ENCODE measurements around the gene ARHGAP26. TPM values are rescaled to one million over a fixed set of nuclear protein-coding genes. Genes with fewer than 3 reads are reported as not detected.

ARHGAP26 gene
- total RNA-seq, 1 donor from 2014 or later: 60.3 TPM

- no peak for DNase-seq (ENCODE audit: low spot score)
Observed at GRCh38 chr5:142784401-142784955, 14.3 kb downstream of the ARHGAP26 start.

GRCh38 chr5:142785206-142785605, 15.0 kb downstream of the ARHGAP26 start:
- DNase-seq (ENCODE audit: low spot score): no peak

- no peak for DNase-seq (ENCODE audit: low spot score)
Observed at GRCh38 chr5:142789206-142789605, 19.0 kb downstream of the ARHGAP26 start.

GRCh38 chr5:142792012-142792864, 22.1 kb downstream of the ARHGAP26 start:
- DNase-seq (ENCODE audit: low spot score): no peak

GRCh38 chr5:142792865-142793232, 22.7 kb downstream of the ARHGAP26 start:
- DNase-seq (ENCODE audit: low spot score): no peak

- DNase-seq (ENCODE audit: low spot score): no peak
Observed at GRCh38 chr5:142794537-142794936, 24.4 kb downstream of the ARHGAP26 start.

GRCh38 chr5:142795251-142795650, 25.1 kb downstream of the ARHGAP26 start:
- DNase-seq (ENCODE audit: low spot score): no peak

- no peak for DNase-seq (ENCODE audit: low spot score)
Observed at GRCh38 chr5:142796492-142797109, 26.4 kb downstream of the ARHGAP26 start.

GRCh38 chr5:142797420-142797819, 27.2 kb downstream of the ARHGAP26 start:
- no peak for DNase-seq (ENCODE audit: low spot score)

GRCh38 chr5:142798099-142798770, 28.1 kb downstream of the ARHGAP26 start:
- peak; percentile 46 for DNase-seq (ENCODE audit: low spot score)

GRCh38 chr5:142800776-142801494, 30.8 kb downstream of the ARHGAP26 start:
- no peak for DNase-seq (ENCODE audit: low spot score)

- DNase-seq (ENCODE audit: low spot score): no peak
Observed at GRCh38 chr5:142801495-142801871, 31.3 kb downstream of the ARHGAP26 start.

- peak; percentile 48 for DNase-seq (ENCODE audit: low spot score)
Observed at GRCh38 chr5:142803428-142804125, 33.4 kb downstream of the ARHGAP26 start.

GRCh38 chr5:142805339-142805738, 35.2 kb downstream of the ARHGAP26 start:
- no peak for DNase-seq (ENCODE audit: low spot score)

- DNase-seq (ENCODE audit: low spot score): no peak
Observed at GRCh38 chr5:142806841-142807267, 36.7 kb downstream of the ARHGAP26 start.

- no peak for DNase-seq (ENCODE audit: low spot score)
Observed at GRCh38 chr5:142807372-142807911, 37.3 kb downstream of the ARHGAP26 start.

- DNase-seq (ENCODE audit: low spot score): no peak
Observed at GRCh38 chr5:142808878-142809598, 38.9 kb downstream of the ARHGAP26 start.

- no peak for DNase-seq (ENCODE audit: low spot score)
Observed at GRCh38 chr5:142810081-142810480, 39.9 kb downstream of the ARHGAP26 start.

GRCh38 chr5:142810743-142811290, 40.6 kb downstream of the ARHGAP26 start:
- DNase-seq (ENCODE audit: low spot score): no peak

Data from mucosa of gallbladder (tissue), 1 donor.